ENCODE results near the gene ALCAM.
"Not testable (repeated sequence)": the region's sequence is repeated elsewhere in the genome, so short reads cannot be mapped to it uniquely, and the experiment has no call there.

Gene ALCAM

DNA sequence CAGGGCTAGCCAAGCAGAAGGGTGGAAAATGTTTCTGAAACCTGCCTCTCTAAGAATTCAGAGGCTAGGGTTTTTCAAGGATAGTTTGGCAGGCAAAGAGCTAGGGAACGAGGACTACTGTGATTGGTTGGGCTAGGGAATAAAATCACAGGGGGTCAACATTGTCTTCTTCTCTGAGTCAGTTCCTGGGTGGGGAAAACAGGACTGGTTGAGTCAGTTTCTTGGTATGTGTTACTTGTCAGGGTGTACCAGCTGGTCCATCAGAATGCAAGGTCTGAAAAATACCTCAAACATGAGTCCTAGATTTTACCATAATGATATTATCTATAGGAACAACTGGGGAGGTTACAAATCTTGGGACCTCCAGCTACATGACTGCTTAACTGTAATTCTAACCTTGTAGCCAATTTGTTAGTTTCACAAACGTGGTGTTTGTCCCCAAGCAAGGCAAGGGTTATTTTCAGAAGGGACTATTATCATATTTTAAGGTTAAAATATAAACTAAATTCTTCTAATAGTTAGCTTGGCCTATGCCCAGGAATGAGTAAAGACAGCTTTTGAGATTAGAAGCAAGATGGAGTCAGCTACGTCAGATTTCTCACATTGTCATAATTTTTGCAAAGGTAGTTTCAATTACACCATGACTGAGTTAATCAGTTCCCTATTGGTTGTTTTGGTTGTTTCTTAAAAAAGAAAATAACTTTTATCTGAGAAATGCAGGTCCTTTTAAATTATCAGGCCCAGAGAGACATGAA is 231.5 kb downstream of the ALCAM start:
- no peak for DNase-seq (ENCODE audit: low read depth)

DNA sequence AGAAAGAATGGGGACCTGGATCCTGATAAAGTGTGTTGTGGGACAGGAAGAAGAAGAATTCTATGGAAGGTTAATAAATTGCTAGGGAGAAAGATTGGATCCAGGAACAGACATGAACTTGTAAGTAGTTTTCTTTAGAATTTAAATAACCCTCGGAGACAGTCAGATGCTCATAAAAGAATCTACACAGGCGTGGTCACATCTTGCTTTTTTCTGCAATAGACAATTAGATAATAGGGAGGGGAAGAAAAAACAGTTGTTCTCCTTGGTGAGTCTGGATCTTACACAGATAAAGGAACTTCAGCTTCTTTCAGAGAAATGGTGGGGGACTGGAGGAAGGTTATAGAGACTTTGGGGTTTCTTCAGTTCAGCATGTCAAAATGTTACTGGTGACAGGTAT is 232.6 kb downstream of the ALCAM start:
- DNase-seq (ENCODE audit: low read depth): no peak

DNA sequence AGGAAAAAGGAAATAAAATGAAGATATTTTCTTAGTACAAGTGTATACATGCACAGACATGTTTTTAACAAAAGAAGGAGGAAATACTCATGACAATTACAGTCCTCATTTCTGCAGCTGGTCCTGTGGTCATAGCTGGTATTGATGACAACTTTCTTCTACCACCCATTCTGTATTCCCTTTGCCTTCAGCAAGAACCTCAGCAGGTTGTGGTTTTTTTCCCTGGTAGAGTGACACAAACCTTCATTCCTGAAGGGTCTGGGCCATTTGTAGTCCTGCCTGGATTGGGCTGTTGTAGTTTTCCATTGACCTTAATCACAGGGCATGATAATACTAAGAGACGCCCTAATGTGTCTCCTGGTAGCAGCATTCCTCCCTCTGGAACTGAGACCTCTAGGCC is 235.0 kb downstream of the ALCAM start:
- DNase-seq (ENCODE audit: low read depth): not testable (repeated sequence)

DNA sequence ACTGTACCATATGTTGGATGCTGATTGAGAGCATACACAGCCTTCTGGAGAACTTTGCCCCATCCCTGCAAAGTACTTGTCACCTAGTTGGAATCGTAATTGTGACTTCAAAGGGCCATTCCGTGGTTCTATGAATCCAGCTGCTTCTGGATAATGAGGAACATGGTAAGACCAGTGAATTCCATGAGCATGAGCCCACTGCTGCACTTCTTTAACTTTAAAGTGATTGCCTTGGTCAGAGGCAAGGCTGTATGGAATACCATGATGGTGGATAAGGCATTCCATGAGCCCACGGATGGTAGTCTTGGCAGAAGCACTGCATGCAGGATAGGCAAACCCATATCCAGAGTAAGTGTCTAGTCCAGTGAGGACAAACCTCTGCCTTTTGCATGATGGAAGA is 235.6 kb downstream of the ALCAM start:
- DNase-seq (ENCODE audit: low read depth): not testable (repeated sequence)

DNA sequence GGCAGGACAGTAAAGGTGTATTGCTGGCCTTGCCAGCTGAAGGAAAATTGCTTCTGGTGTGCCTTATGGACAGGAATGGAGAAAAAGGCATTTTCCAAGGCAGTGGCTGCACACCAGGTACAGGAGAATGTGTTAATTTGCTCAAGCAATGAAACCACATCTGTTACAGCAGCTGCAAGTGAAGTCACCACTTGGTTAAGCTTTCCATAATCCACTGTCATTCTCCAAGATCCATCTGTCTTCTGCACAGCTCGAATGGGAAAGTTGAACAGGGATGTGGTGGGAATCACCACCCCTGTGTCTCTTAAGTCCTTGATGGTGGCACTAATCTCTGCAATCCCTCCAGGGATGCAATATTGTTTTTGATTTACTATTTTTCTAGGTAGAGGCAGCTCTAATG is 236.8 kb downstream of the ALCAM start:
- DNase-seq (ENCODE audit: low read depth): not testable (repeated sequence)

DNA sequence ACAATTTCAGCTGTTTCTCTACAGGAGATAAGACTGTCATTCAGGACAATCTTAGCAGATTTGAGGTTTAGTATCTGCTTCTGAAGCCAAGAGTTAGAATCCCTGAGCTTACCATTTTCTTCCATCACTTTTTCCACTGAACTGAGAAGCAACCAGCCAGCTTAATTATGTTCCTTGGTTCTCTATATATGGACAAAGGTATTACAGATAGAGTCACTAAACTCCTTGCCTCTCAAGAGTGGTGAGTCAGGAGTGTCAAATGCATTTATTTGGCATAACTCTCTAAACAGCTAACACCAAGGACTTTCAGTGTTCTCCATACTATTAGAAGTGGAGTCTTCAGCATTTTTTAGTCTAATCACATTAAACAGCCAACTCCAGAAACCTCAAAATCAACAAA is 239.3 kb downstream of the ALCAM start:
- no peak for DNase-seq (ENCODE audit: low read depth)

DNA sequence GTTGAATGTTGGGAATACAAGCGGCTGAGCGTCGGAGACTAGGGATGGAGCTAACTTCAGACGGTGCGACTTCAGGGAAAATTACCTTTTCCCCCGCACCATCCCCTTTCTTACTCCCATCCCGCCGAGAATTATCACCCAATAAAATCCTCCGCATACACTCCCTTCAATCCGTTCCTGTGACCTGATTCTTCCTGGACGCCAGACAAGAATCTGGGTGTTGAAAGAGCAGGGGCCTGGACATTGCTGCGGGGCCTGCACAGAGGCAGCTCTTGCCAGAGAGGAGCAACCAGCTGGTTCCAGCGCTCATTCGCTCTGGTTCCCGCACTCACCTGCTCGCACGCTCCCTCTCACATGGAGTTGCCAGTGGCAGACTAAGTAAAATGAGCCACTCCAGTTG is 241.9 kb downstream of the ALCAM start:
- DNase-seq (ENCODE audit: low read depth): no peak

DNA sequence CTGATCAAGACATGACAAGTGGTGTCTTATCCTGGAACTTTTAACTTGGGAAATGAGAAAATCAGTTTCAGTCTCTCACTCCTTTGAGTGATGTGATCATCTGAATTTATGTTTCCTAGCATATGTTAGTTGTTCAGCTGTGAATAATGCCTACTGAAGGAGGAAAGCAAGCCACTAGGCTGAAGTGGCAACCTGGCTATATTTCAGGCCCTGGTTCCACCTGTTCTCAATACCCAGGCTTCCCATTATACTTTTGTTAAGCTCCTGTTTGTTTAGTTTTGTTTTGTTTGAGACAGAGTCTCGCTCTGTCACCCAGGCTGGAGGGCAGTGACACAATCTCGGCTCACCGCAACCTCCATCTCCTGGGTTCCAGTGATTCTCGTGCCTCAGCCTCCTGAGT is 243.8 kb downstream of the ALCAM start:
- DNase-seq (ENCODE audit: low read depth): no peak

DNA sequence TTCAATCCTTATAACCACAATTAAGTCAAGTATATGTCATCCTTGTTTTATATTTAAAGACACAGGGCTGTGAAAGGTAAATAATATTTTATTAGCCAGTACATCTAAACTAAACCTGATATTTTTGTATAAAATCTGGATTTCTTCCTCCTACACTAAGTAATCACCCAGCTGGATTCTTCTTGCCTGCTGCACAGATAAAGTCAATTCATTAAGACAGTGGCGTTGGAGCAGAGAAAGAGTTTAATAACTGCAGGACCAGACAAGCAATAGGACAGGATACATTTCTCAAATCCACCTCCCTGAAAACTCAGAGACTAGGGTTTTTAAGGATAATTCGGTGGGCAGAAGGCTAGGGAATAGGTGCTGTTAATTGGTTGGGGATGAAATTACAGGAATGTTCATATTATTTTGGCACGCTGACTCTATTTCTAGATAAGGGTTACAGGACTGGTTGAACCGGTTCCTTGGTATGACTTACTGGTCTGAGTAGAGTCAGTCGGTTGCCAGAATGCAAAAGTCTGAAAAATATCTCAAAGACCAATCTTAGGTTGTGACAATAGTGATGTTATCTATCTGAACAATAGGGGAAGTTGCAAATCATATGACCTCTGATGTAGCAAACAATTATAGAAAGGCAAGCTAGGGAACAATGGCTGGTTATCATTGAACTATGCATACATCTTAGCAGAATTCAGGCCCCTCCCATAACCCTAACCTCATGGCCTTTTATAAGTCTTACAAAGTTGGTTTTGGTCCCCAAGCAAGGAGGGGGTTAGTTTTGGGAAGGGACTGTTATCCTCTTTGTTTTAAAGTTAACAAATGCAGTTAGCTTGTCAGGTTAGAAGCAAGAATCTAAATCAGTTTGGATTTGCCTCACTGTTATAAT is 244.8 kb downstream of the ALCAM start:
- DNase-seq (ENCODE audit: low read depth): no peak

DNA sequence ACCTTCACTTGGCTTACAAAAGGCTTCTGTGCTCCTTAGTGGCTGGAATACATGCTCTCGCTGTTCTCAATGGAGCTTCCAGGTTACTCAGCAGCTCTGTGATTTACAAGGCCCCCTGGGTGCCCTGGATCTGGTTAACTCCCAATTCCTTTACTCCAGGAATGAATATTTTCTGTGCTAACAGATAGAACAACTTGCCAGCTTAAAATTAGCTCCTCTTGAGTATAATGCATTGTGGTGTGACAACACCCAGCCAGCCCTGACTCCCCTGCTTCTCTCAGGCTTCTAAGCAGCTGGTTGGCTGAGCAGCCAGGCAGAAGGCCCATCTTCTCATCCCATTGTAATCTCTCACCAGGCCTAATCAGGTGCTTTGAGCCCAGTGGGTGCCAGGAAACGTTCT is 246.4 kb downstream of the ALCAM start:
- DNase-seq (ENCODE audit: low read depth): no peak

DNA sequence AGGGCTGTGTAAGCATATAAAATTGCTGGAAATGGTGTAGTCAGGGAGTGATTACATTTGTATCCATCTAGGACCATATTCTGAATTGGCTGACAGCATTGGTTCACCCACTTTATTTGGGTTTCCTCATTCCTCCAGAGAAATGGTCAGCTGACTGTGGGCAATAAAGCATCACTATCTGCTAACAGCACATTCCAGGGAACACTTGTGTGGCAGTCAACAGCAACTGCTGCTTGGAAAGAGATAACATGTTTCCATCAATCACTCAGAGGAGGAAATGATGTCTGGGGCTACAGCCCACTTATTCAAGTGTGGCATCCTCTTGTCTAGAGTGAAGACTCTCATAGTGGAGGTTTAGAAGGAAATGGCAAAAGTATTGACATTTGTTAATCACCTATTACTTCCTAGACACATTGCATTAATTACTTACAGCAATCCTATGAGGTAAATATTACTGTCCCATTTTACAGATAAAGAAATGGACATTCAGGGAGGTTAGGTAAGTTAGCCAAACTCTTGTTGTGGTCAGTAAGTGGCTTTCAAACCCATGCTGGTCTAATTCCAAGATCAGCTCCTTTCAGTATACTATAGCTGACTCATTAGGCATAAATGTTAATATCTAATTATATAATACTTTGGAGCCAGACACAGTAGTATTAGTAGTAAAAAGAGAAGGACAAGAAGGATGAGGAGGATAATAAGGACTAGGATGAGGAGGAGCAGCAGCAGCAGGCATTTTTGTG is 247.8 kb downstream of the ALCAM start:
- DNase-seq (ENCODE audit: low read depth): peak; percentile 57

DNA sequence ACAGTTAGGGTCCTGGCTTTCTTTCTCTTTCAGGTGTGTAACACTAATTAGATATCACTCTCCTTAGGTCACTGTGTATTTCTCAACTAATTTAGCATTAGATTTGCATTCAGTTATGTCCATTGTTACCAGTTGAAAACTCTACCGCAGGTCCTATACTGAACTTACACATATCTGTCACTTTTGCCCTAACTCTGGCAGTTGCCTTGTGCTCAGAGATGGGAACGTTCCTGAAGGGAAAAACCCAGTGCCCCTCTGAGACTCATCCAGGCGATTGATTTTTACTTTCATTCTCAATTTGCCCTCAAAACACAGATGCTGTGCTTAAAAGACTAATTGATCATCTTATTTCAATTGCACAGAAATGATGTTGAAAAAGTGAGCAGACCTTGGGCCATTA is 249.1 kb downstream of the ALCAM start:
- DNase-seq (ENCODE audit: low read depth): no peak

DNA sequence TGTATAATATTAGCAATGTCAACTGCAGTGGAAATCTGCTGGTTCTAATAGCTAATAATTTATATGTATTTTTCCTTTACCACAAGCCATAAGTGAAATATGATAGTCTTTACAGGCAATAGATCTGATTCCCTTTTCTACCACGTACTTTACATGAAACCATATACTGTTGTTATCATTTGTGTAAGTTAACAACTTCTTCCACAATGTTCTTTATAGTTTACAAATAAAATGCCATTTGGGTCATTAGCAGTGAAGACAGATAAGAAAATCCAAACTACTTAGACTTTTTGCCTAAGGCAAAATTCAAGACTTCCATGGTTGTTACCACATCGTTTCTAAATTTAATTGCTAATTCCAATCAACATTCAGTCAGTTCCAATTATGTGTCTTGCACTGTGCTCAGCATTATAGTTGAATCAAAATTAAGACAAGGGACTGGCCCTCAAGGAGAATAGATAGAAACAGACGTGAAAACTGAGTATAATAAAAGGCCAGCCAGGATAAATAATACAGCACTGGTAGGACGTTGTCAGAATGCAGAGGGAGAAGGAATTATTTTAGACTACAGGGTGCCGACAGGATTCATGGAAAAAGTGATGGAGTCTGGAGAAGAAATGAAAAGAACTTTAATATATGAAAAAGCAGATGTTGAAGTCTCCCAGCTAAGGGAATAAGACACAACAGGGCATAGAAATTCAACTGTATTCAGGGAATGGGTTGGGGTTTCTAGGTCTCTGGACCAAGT is 249.8 kb downstream of the ALCAM start:
- DNase-seq (ENCODE audit: low read depth): no peak

DNA sequence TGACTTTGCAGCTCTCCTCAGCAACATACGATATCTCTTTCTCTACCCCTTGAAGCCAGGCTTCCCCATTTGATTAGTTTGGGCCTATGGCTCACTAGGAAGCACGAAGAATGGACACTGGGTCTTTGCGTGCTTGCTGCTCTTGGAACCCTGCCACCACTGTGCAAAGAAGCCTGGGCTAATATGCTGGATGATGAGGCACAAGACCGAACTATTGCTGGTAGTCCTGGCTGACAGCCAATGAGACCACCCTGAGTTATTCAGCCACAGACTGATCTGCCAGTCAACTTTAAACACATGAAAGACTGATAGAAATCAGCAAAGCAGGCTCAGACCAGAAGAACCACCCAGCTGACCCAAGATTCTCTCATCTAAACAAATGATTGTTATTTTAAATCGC is 251.8 kb downstream of the ALCAM start:
- no peak for DNase-seq (ENCODE audit: low read depth)

DNA sequence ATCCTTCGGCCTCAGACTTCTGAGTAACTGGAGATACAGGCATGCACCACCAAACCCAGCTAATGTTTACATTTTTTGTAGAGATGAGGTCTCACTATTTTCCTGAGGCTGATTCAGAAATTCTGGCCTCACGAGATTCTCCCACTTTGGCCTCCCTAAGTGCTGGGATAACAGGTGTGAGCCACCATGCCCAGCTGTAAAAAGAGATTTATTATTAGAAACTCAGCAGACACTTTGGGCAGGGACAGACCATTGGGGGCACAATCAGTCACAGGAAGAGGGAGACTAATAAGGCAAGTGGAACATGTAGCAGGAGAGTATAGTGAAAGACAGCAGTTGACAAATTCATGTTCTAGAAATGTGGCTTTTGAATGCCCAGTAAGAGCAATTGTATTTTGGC is 252.9 kb downstream of the ALCAM start:
- no peak for DNase-seq (ENCODE audit: low read depth)

DNA sequence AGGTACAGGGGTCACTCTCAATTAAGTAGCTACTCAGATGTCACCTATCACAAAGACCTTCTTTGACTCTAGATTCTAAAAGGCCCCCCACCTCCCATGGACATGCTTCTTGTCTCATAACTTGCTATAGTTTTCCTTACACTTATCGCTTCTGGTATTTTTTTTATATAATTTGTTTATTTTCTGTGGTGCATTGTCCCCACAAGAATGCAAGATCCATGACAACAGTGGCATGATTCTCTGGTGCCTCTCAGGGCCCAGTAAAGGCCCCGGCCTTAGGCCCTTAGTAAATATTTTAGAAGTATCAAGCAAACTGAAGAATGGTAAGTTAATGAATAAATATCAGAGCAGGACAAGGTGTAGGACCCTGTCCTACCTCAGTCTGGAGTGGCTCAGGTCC is 253.5 kb downstream of the ALCAM start:
- DNase-seq (ENCODE audit: low read depth): no peak

DNA sequence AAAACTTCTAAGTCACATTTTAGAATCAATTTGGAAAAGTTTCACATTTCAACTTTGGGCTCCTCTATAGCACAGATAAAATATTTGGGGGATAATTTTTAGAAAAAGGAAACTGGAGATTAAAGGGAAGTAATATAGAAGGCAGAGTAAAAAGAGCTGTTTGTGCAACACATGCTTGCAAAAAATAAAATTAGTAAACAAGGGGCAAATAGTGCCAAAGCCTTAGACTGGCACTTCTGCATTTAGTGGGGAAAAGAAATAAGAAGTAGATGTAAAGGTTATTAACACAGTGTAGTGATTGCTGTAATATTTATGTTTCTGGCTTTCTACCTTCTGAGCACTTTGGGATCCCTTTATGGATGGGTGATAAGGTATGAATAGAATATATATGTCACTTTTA is 255.5 kb downstream of the ALCAM start:
- no peak for DNase-seq (ENCODE audit: low read depth)
